HEK293 (cell line): ENCODE results near the gene LBHD2.

ENCODE experiments used
- CTCF ChIA-PET: fragments of 350-600 bp; formaldehyde crosslinking; extraction: SDS; loops from one replicate; lab custom pipeline; 2021; ENCODE audit warnings: antibody characterized with exemption; lab: Yijun Ruan, JAX
- POLR2A ChIA-PET: fragments of 300-600 bp; formaldehyde crosslinking; extraction: SDS; loops from one replicate; lab custom pipeline; 2020; ENCODE audit warnings: antibody characterized with exemption, inconsistent platforms; lab: Yijun Ruan, JAX
- H3K27ac ChIP-seq: fragments of 200-500 bp; sonication (Bioruptor generic); 2 replicates; pipeline ENCODE4 v1.5.1; 2014; ENCODE audit warnings: low read depth, low read length, control low read depth, inconsistent platforms; ENCODE audit errors: extremely low read depth
- H3K36me3 ChIP-seq, 2 experiments: fragments of 200-500 bp in 1 of 2; sonication (Bioruptor generic) in 1 of 2; 1 replicate in 1 of 2; 2 replicates in 1 of 2; pipeline ENCODE4 v1.5.1; 2014 to 2017; ENCODE audit warnings: inconsistent platforms in 2 of 2, low read length in 2 of 2; ENCODE audit not compliant: control insufficient read depth in 2 of 2, insufficient read depth in 1 of 2
- H3K4me1 ChIP-seq: fragments of 200-500 bp; sonication (Bioruptor generic); 2 replicates; pipeline ENCODE4 v1.5.1; 2014; ENCODE audit warnings: mild to moderate bottlenecking, low read length, inconsistent platforms; ENCODE audit not compliant: control insufficient read depth, insufficient read depth
- H3K4me3 ChIP-seq: 2 replicates; pipeline ENCODE4 v1.5.1; 2011; ENCODE audit warnings: low read depth, mild to moderate bottlenecking, control low read depth, low read length, moderate library complexity
- H3K9me3 ChIP-seq: fragments of 200-500 bp; sonication (Bioruptor generic); 2 replicates; pipeline ENCODE4 v1.5.1; 2014; ENCODE audit warnings: low read depth, low read length, inconsistent platforms; ENCODE audit not compliant: control insufficient read depth, insufficient read depth
- GLI4 ChIP-seq: fragments of 450-650 bp; formaldehyde crosslinking; IDR thresholded peaks from 2 replicates; pipeline ENCODE4 v1.5.1; 2016; ENCODE audit warnings: missing biosample characterization, missing genetic modification characterization
- HOXD13 ChIP-seq: sonication (generic); formaldehyde crosslinking; IDR thresholded peaks from 2 replicates; pipeline ENCODE4 v1.8.0; 2022; ENCODE audit warnings: missing genetic modification reagents, borderline replicate concordance
- IKZF3 ChIP-seq: fragments of 450-650 bp; IDR thresholded peaks from 2 replicates; pipeline ENCODE4 v1.5.0; 2018; ENCODE audit warnings: missing biosample characterization, mild to moderate bottlenecking, missing genetic modification characterization, moderate library complexity
- KLF7 ChIP-seq: fragments of 450-650 bp; formaldehyde crosslinking; IDR thresholded peaks from 2 replicates; pipeline ENCODE4 v1.5.1; 2016; ENCODE audit warnings: missing biosample characterization, missing genetic modification characterization, borderline replicate concordance
- PRDM1 ChIP-seq: fragments of 450-650 bp; formaldehyde crosslinking; IDR thresholded peaks from 2 replicates; pipeline ENCODE4; 2016; ENCODE audit warnings: missing biosample characterization, missing genetic modification characterization
- PRDM10 ChIP-seq: fragments of 450-650 bp; formaldehyde crosslinking; IDR thresholded peaks from 2 replicates; pipeline ENCODE4 v1.5.1; 2016; ENCODE audit warnings: missing biosample characterization, missing genetic modification characterization
- SP3 ChIP-seq: fragments of 450-650 bp; formaldehyde crosslinking; IDR thresholded peaks from 2 replicates; pipeline ENCODE4 v1.5.1; 2016; ENCODE audit warnings: missing biosample characterization, missing genetic modification characterization
- TSHZ1 ChIP-seq: fragments of 450-650 bp; formaldehyde crosslinking; IDR thresholded peaks from 2 replicates; pipeline ENCODE4 v1.5.1; 2016; ENCODE audit warnings: missing biosample characterization, missing genetic modification characterization, borderline replicate concordance
- YY2 ChIP-seq: fragments of 450-650 bp; formaldehyde crosslinking; IDR thresholded peaks from 2 replicates; pipeline ENCODE4 v1.5.1; 2016; ENCODE audit warnings: missing biosample characterization, missing genetic modification characterization
- ZNF132 ChIP-seq: fragments of 450-650 bp; formaldehyde crosslinking; IDR thresholded peaks from 2 replicates; pipeline ENCODE4 v1.5.1; 2017; ENCODE audit warnings: missing biosample characterization, missing genetic modification characterization, borderline replicate concordance
- ZNF157 ChIP-seq: fragments of 450-650 bp; formaldehyde crosslinking; IDR thresholded peaks from 2 replicates; pipeline ENCODE4 v1.5.1; 2016; ENCODE audit warnings: missing biosample characterization, missing genetic modification characterization
- ZNF37A ChIP-seq: fragments of 450-650 bp; IDR thresholded peaks from 2 replicates; pipeline ENCODE4 v1.5.1; 2018; ENCODE audit warnings: missing biosample characterization, missing genetic modification characterization
- ZNF391 ChIP-seq: fragments of 450-650 bp; formaldehyde crosslinking; IDR thresholded peaks from 2 replicates; pipeline ENCODE4 v1.5.1; 2016; ENCODE audit warnings: low read depth, missing biosample characterization, missing genetic modification characterization, borderline replicate concordance
- ZNF404 ChIP-seq: fragments of 450-650 bp; formaldehyde crosslinking; IDR thresholded peaks from 2 replicates; pipeline ENCODE4 v1.5.1; 2017; ENCODE audit warnings: missing biosample characterization, missing genetic modification characterization
- ZNF433 ChIP-seq: fragments of 450-650 bp; formaldehyde crosslinking; IDR thresholded peaks from 2 replicates; pipeline ENCODE4 v1.5.1; 2016; ENCODE audit warnings: missing biosample characterization, missing genetic modification characterization, low read depth
- ZNF488 ChIP-seq: fragments of 450-650 bp; formaldehyde crosslinking; IDR thresholded peaks from 2 replicates; pipeline ENCODE4 v1.5.1; 2016; ENCODE audit warnings: missing biosample characterization, missing genetic modification characterization
- ZNF521 ChIP-seq: fragments of 450-650 bp; formaldehyde crosslinking; IDR thresholded peaks from 2 replicates; pipeline ENCODE4 v1.5.1; 2017; ENCODE audit warnings: missing biosample characterization, mild to moderate bottlenecking, missing genetic modification characterization
- ZNF544 ChIP-seq: fragments of 450-650 bp; formaldehyde crosslinking; IDR thresholded peaks from 2 replicates; pipeline ENCODE4 v1.5.0; 2017; ENCODE audit warnings: missing biosample characterization, missing genetic modification characterization
- ZNF560 ChIP-seq: fragments of 450-650 bp; formaldehyde crosslinking; IDR thresholded peaks from 2 replicates; pipeline ENCODE4 v1.5.1; 2017; ENCODE audit warnings: missing biosample characterization, missing genetic modification characterization, borderline replicate concordance
- ZNF645 ChIP-seq: fragments of 450-650 bp; formaldehyde crosslinking; IDR thresholded peaks from 2 replicates; pipeline ENCODE4; 2016; ENCODE audit warnings: missing biosample characterization, missing genetic modification characterization

The LBHD2 gene

GRCh38 chr14:103093856-103094405 lies 9.9 kb downstream of the LBHD2 start (continued):
- TF ChIP-seq YY2 (no peak), ZNF132 (tag by site-specific recombination) (no peak), ZNF433 (tag by site-specific recombination) (no peak), ZNF488 (tag by site-specific recombination) (no peak), TSHZ1 (tag by site-specific recombination) (no peak), KLF7 (tag by site-specific recombination) (no peak), IKZF3 (tag by site-specific recombination) (no peak)

- Histone ChIP-seq H3K4me3 (no peak within 1 kb of the TSS), H3K36me3 (no peaks in the 10 kb centered on the region), H3K27ac (no peak within 1 kb of the TSS), H3K9me3 (no peaks in the 10 kb centered on the region), H3K4me1 (peaks cover 2% of the 10 kb centered on the region; the same call in 1 of the 2 replicates)
- CTCF ChIA-PET, result interaction anchor here (0.6 to 3.6 kb wide), 3 partner anchors 11 to 176 kb away, joined by 3 to 44 read pairs (median 3); no protein-coding TSS in a partner anchor
- TF ChIP-seq PRDM10 (0 out of 2 replicates have a peak, but pooled peaks have one; percentile 20), ZNF404 (tag by site-specific recombination) (no peak)
- POLR2A ChIA-PET, result no interaction called here
Measured at GRCh38 chr14:103094406-103095209, 10.6 kb downstream of the LBHD2 start, which contains the start of gene EXOC3L4. Gene EXOC3L4 (plus strand): TSS chr14:103094725. CDS start chr14:103100220, 5,495 bp downstream.

- no peak overlapping the region for H3K4me3 ChIP-seq
- H3K36me3 ChIP-seq, result no peaks in the 10 kb centered on the region
- ChIA-PET POLR2A (no interaction called here), CTCF (interaction anchor here (0.9 to 3.6 kb wide), 3 partner anchors 10 to 296 kb away, joined by 4 to 44 read pairs (median 5); no protein-coding TSS in a partner anchor)
- H3K4me1 ChIP-seq, result peaks cover 2% of the 10 kb centered on the region; the same call in 1 of the 2 replicates
- no peak overlapping the region for H3K27ac ChIP-seq
- H3K9me3 ChIP-seq, result no peaks in the 10 kb centered on the region
- TF ChIP-seq ZNF560 (tag by site-specific recombination) (no peak), ZNF521 (no peak), ZNF132 (tag by site-specific recombination) (no peak), HOXD13 (CRISPR knock-in tag) (no peak), ZNF645 (tag by site-specific recombination) (no peak), ZNF544 (tag by site-specific recombination) (no peak), ZNF157 (no peak), SP3 (tag by site-specific recombination) (0 out of 2 replicates have a peak, but pooled peaks have one; percentile 11), ZNF37A (no peak), ZNF391 (no peak), GLI4 (peak; percentile 97), PRDM1 (tag by site-specific recombination) (no peak)
Measured at GRCh38 chr14:103095210-103095778, 11.3 kb downstream of the LBHD2 start.
